ENCODE measurements around the gene CTLA4.
A peak's percentile ranks its signal among the peaks of the same experiment; 100 is the strongest.
"Not testable (repeated sequence)": the region's sequence is repeated elsewhere in the genome, so short reads cannot be mapped to it uniquely, and the experiment has no call there.

Gene CTLA4

GRCh38 chr2:203858176-203858575 lies 9.4 kb upstream of the CTLA4 start:
- peak; percentile 53 for DNase-seq

- DNase-seq = no peak
Observed at GRCh38 chr2:203859030-203859789, 8.4 kb upstream of the CTLA4 start.

GRCh38 chr2:203861197-203861596 lies 6.4 kb upstream of the CTLA4 start:
- DNase-seq = no peak

- DNase-seq = no peak
Observed at GRCh38 chr2:203861607-203862006, 6.0 kb upstream of the CTLA4 start.

- DNase-seq = peak; percentile 69
Observed at GRCh38 chr2:203869223-203870042, 1.9 kb downstream of the CTLA4 start.

GRCh38 chr2:203870481-203870880 lies 2.9 kb downstream of the CTLA4 start:
- DNase-seq = no peak

GRCh38 chr2:203870941-203871340 lies 3.4 kb downstream of the CTLA4 start:
- no peak for DNase-seq

GRCh38 chr2:203871371-203871983 lies 3.9 kb downstream of the CTLA4 start:
- DNase-seq = peak; percentile 48

- no peak for DNase-seq
Observed at GRCh38 chr2:203873461-203873860, 5.9 kb downstream of the CTLA4 start.

- peak; percentile 35 for DNase-seq
Observed at GRCh38 chr2:203873921-203874631, 6.5 kb downstream of the CTLA4 start.

- no peak for DNase-seq
Observed at GRCh38 chr2:203875471-203875870, 7.9 kb downstream of the CTLA4 start.

- no peak for DNase-seq
Observed at GRCh38 chr2:203876328-203876727, 8.8 kb downstream of the CTLA4 start.

GRCh38 chr2:203878063-203878462 lies 10.5 kb downstream of the CTLA4 start:
- DNase-seq = no peak

- no peak for DNase-seq
Observed at GRCh38 chr2:203880557-203881125, 13.1 kb downstream of the CTLA4 start.

GRCh38 chr2:203881185-203881584 lies 13.6 kb downstream of the CTLA4 start:
- DNase-seq = not testable (repeated sequence)

- DNase-seq = no peak
Observed at GRCh38 chr2:203882551-203882950, 15.0 kb downstream of the CTLA4 start.

- DNase-seq = no peak
Observed at GRCh38 chr2:203886661-203887151, 19.1 kb downstream of the CTLA4 start.

GRCh38 chr2:203887677-203888076 lies 20.1 kb downstream of the CTLA4 start:
- DNase-seq = no peak

GRCh38 chr2:203889542-203889941 lies 22.0 kb downstream of the CTLA4 start:
- DNase-seq = no peak

- DNase-seq = no peak
Observed at GRCh38 chr2:203889944-203890343, 22.4 kb downstream of the CTLA4 start.

GRCh38 chr2:203890733-203891132 lies 23.2 kb downstream of the CTLA4 start:
- DNase-seq = no peak

- no peak for DNase-seq
Observed at GRCh38 chr2:203891474-203891873, 23.9 kb downstream of the CTLA4 start.

- no peak for DNase-seq
Observed at GRCh38 chr2:203892207-203892606, 24.6 kb downstream of the CTLA4 start.
